Midbrain (tissue), 1 donor: Measurements from ENCODE around the gene GAS7.
A peak's percentile ranks its signal among the peaks of the same experiment; 100 is the strongest.
"Not testable (repeated sequence)": the region's sequence is repeated elsewhere in the genome, so short reads cannot be mapped to it uniquely, and the experiment has no call there.

Experiments
- DNase-seq: peaks from one replicate; lab custom pipeline; 2025; lab: John Stamatoyannopoulos, UW

The GAS7 gene

GRCh38 chr17:9941305-9941704, 257.1 kb downstream of the GAS7 start:
- no peak for DNase-seq

DNA sequence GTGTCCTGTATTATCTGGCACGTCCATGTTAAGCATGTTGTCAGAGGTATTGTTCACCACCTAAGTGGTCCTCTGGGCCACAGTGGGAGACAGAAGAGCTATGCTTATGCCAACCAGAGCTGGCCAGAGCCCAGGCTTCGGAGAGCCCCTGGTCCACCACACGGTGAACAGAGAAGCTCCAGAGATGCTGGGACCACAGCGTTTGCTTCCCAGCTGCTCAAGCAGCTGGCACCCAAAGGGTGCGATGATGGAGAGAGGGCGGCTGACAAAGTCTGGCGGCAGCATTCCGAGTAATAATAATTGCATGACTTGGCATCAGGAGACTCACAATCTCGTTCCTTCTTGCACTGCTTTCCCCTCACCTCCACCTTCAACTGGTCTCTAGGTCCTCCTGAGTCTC, 257.6 kb downstream of the GAS7 start:
- DNase-seq, result no peak

GRCh38 chr17:9938764-9939163, 259.6 kb downstream of the GAS7 start:
- no peak for DNase-seq

GRCh38 chr17:9937901-9938300, 260.5 kb downstream of the GAS7 start:
- DNase-seq, result no peak

GRCh38 chr17:9937241-9937761, 261.1 kb downstream of the GAS7 start:
- DNase-seq, result peak; percentile 43

DNA sequence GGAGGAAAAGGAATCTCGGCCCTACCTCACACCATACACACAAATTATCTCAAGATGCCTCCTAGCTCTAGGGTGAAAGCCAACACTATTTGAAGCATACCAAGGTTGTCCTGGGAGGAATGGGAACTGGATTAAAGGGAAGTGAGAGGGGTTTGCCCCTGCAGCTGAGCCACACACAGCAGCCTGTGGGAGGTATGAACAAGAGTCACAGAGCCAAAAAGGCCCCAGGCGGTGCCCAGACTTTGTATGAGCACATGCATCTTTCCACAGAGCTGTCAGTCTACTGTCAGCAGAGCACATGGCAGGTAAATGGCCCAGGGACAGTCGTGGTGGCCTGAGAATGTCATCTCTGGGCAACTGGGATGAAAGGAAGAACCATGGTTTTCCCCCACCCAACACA, 262.3 kb downstream of the GAS7 start:
- no peak for DNase-seq

- DNase-seq, result peak; percentile 41
Measured at GRCh38 chr17:9935408-9935807, 263.0 kb downstream of the GAS7 start.

- no peak for DNase-seq
Measured at GRCh38 chr17:9934331-9934730, 264.1 kb downstream of the GAS7 start.

DNA sequence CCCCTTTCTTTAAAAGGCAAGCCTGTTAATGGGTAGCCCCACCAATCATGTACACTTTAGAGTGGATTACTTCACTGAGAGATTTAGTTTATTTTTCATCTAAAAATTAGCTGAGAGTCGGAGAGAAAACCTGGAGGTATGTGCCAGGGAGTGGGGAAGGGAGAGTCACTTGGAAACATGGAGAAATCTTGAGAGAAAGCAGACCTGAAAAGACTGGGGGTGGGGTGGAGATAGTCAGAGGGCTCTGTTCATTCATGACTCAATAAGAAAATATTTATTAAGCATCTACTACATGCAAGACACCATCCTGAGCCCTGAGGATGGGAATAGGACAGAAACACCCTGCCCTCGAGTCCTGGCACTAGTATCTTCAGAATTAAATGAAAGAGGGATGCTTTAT, 265.9 kb downstream of the GAS7 start:
- no peak for DNase-seq

DNA sequence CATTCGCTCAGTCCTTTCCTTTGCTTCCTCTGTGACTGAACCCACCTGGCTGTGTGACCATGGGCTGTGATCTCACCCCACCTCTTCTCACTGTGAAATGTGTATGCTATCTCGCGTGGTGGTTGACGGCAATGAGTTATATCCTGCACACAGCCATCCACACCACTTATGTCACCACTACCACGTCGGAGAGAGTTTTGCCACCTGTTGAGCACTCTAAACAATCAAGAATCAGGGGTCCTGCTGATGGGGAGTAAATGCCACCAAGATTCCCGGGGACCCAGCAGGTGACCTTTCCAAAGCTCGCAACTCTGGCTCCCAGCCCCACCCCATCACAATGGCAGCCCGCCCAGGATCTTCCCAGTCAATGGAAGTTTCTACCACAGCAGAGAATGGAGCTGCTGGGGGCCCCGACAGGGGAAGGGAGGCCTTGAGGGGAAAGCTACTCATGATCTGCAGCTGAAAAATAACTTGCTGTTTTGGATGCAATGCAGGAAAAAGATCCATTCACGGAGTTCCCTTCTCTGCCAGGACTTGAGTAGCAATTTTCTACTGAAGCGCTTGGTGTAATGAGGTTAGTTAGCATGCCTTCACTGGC, 267.2 kb downstream of the GAS7 start:
- no peak for DNase-seq

GRCh38 chr17:9929871-9930270, 268.5 kb downstream of the GAS7 start:
- no peak for DNase-seq

- DNase-seq, result no peak
Measured at GRCh38 chr17:9928601-9929333, 269.6 kb downstream of the GAS7 start.

DNA sequence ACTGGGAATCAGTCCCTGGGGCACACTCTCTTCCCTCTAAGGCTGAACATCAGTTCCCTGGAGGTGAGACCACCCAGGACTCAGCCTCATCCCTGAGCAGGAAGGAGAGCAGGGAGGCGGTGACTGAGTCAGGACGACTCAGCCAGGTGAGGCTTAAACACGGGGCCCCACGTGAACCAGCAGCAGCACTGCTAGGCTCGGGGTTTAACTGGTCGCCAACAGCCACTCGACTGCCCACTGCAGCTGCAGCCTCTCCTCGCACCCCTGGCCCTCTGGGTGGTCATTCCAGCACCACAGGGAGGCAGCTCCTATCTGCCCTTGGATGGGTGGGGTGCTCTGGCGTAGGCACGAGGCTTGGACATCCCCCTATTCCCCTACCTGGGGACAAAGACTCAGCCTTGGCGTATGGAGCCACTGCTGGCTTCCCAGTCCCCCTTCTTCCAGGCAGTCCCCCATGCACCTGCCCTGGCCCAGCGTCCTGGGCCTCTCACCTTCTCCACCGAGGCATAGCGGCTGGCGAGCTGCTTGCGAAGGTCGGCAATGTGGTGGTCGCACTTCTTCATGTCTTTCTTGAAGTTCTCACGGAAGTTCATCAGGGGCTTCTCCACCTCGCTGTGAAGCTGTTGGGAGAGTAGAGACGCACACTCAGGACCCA, 272.1 kb downstream of the GAS7 start:
- DNase-seq, result no peak

DNA sequence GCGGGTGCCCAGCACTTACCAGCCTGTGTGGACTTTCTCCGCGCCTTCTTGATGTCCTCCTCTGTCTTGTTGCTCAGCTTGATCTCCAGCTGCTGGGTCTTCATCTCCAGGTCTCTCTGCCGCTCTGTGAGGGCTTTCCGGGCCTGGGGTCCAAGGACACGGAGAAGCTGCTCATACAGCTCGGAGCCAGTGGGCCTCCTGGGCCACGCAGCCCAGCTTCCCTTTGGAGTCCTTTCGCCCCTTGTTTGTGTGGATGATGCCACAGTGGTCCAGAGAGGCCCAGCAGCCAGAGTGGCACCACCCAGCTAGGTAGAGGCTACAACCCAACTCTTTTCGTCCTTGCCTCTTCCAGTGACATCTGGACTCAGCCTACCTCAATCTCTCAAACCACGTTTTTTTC, 272.9 kb downstream of the GAS7 start:
- no peak for DNase-seq

GRCh38 chr17:9924735-9925191, 273.6 kb downstream of the GAS7 start:
- peak; percentile 70 for DNase-seq

DNA sequence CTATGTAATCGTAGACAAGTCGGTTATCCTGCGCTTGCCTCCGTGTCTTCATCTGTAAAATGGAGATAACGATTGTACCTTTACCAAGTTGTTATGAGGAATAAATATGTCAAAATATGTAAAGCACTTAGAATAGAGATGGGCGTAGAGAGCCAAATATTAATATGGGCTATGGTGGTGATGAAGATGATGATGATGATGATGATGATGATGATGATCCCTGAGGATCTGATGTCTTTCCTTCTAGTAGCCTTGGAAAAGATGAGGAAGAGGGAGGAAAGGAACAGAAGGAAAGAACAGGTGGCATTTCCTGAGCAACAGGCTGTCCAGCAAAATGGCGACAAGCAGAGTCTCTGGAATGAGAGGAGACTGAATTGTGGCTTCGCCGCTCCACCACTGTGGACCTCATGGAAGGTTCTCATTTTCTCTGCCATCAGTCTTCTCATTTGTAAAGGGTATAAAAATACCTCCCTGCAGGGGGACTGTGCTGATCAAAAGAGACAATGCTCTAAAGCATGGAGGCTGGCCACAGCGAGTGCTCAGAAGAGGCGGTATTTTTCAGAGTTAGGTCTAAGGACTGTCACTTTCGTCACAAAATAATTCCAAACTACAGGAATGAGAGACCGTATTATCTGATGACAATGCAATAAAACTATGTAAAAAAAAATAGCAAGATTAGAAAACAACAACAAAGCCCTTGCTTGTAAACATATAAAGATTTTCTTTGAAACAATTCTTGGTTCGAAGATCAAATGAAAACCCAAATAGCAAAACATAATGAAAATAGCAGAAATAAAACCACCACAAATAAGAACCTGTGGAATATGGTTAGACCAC, 276.2 kb downstream of the GAS7 start:
- DNase-seq, result no peak

GRCh38 chr17:9921216-9921615, 277.2 kb downstream of the GAS7 start:
- not testable (repeated sequence) for DNase-seq

GRCh38 chr17:9918804-9919352, 279.5 kb downstream of the GAS7 start:
- DNase-seq, result no peak

- no peak for DNase-seq
Measured at GRCh38 chr17:9918352-9918751, 280.1 kb downstream of the GAS7 start.

GRCh38 chr17:9917801-9918200, 280.6 kb downstream of the GAS7 start:
- DNase-seq, result no peak

- DNase-seq, result no peak
Measured at GRCh38 chr17:9917131-9917530, 281.3 kb downstream of the GAS7 start.

- no peak for DNase-seq
Measured at GRCh38 chr17:9916108-9916507, 282.3 kb downstream of the GAS7 start.
